Tibial nerve (tissue), 4 donors: ENCODE results near the gene C2. TPM values are rescaled to one million over a fixed set of nuclear protein-coding genes. Genes with fewer than 3 reads are reported as not detected.

Experiments used
- DNase-seq, 2 donors: peaks; one replicate each; pipeline ENCODE4 v3.0.0-alpha.2; 2019; ENCODE audit warnings: low spot score in 2 of 2
- H3K27ac ChIP-seq, 4 donors: fragments of 200-600 bp; sonication (generic) in 3 of 4; one replicate each; pipeline ENCODE4 v1.5.1; 2017 to 2019; ENCODE audit warnings: mild to moderate bottlenecking in 1 of 4
- H3K27me3 ChIP-seq, 2 donors: fragments of 200-600 bp; sonication (generic) in 1 of 2; one replicate each; pipeline versions ENCODE4 v1.5.1 to v1.6.0; 2017 to 2019
- H3K36me3 ChIP-seq, 3 donors: fragments of 200-600 bp; sonication (generic); one replicate each; pipeline ENCODE4 v1.5.1; 2018 to 2019
- H3K4me1 ChIP-seq, 4 donors: fragments of 200-600 bp; sonication (generic) in 3 of 4; one replicate each; pipeline ENCODE4 v1.5.1; 2017 to 2019
- H3K4me3 ChIP-seq, 4 donors: fragments of 200-600 bp; sonication (generic) in 3 of 4; one replicate each; pipeline ENCODE4 v1.5.1; 2017 to 2019; ENCODE audit warnings: mild to moderate bottlenecking in 1 of 4, moderate library complexity in 1 of 4
- H3K9me3 ChIP-seq, 4 donors: fragments of 200-600 bp; sonication (generic) in 3 of 4; one replicate each; pipeline ENCODE4 v1.5.1; 2017 to 2019
- EP300 ChIP-seq, 2 donors: sonication (generic); formaldehyde crosslinking; IDR thresholded peaks; one replicate each; pipeline ENCODE4 v1.6.1; 2017; ENCODE audit warnings: antibody characterized with exemption in 2 of 2, mild to moderate bottlenecking in 1 of 2
- POLR2A ChIP-seq, 2 donors: fragments of 450-650 bp; IDR thresholded peaks; one replicate each; pipeline ENCODE4 v1.6.1; 2017; ENCODE audit warnings: antibody characterized with exemption in 2 of 2, mild to moderate bottlenecking in 2 of 2, moderate library complexity in 2 of 2
- WGBS, 2 donors: methylation state at CpG; one replicate each; pipeline ENCODE4 v1.1.5; 2018; 5-methylcytosine and 5-hydroxymethylcytosine counted together
- total RNA-seq, 4 donors: library from RNA; depleted of rRNA; stranded (reverse); fragments of >200 nt; gene quantifications; one replicate each; pipeline ENCODE4 v1.1.0, GENCODE V29; 2016
- TF ChIP-seq, protein P1 (sequence below), 5 experiments: fragments of 200-600 bp in 3 of 5; fragments of 450-650 bp in 2 of 5; sonication (generic) in 3 of 5; IDR thresholded peaks; one replicate each; pipeline ENCODE4 v1.5.1; 2016 to 2019; ENCODE audit warnings: antibody characterized with exemption in 5 of 5, mild to moderate bottlenecking in 3 of 5, moderate library complexity in 2 of 5

Gene C2
- total RNA-seq, 4 donors from 2014 or later: 4.6 to 17.4 (median 6.1) TPM

DNA sequence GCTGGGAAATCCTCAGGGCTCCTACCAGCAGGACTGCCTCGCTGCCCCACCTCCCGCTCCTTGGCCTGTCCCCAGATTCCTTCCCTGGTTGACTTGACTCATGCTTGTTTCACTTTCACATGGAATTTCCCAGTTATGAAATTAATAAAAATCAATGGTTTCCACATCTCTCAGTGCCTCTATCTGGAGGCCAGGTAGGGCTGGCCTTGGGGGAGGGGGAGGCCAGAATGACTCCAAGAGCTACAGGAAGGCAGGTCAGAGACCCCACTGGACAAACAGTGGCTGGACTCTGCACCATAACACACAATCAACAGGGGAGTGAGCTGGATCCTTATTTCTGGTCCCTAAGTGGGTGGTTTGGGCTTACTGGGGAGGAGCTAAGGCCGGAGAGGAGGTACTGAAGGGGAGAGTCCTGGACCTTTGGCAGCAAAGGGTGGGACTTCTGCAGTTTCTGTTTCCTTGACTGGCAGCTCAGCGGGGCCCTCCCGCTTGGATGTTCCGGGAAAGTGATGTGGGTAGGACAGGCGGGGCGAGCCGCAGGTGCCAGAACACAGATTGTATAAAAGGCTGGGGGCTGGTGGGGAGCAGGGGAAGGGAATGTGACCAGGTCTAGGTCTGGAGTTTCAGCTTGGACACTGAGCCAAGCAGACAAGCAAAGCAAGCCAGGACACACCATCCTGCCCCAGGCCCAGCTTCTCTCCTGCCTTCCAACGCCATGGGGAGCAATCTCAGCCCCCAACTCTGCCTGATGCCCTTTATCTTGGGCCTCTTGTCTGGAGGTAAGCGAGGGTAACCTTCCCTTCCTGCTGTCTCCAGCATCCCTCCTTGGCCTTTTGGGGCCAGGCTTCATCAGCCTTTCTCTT is 18.2 kb downstream of the C2 start, which contains the start of gene CFB:
CFB (plus strand) TSS at position 589 of the 863 bp plus-strand sequence; CDS start at position 716, 127 bp downstream.
- Histone ChIP-seq H3K4me3 (peak within 1 kb of the TSS in 3 of 4 donors; percentile 14 to 36 (median 22)), H3K4me1 (peaks cover 0 to 33% (median 12%) of the 10 kb centered on the region in 4 donors), H3K27ac (peak within 1 kb of the TSS; percentile 56 to 89 (median 86)), H3K27me3 (no peaks in the 10 kb centered on the region), H3K9me3 (no peaks in the 10 kb centered on the region), H3K36me3 (peaks cover 0 to 1% (median 0%) of the 10 kb centered on the region in 3 donors)
- whole genome bisulfite sequencing, 2 donors: 18 to 50% methylated on average over 11 of the region's 11 CpGs
- DNase-seq: peak; percentile 75 to 82
- TF ChIP-seq EP300 (IDR thresholded peaks at IDR 0.05) (peak in 1 of 2 donors; percentile 69), POLR2A (IDR thresholded peaks at IDR 0.05) (no peak)
- TF ChIP-seq, protein P1, sequence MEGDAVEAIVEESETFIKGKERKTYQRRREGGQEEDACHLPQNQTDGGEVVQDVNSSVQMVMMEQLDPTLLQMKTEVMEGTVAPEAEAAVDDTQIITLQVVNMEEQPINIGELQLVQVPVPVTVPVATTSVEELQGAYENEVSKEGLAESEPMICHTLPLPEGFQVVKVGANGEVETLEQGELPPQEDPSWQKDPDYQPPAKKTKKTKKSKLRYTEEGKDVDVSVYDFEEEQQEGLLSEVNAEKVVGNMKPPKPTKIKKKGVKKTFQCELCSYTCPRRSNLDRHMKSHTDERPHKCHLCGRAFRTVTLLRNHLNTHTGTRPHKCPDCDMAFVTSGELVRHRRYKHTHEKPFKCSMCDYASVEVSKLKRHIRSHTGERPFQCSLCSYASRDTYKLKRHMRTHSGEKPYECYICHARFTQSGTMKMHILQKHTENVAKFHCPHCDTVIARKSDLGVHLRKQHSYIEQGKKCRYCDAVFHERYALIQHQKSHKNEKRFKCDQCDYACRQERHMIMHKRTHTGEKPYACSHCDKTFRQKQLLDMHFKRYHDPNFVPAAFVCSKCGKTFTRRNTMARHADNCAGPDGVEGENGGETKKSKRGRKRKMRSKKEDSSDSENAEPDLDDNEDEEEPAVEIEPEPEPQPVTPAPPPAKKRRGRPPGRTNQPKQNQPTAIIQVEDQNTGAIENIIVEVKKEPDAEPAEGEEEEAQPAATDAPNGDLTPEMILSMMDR (IDR thresholded peaks at IDR 0.05): no peak

DNA sequence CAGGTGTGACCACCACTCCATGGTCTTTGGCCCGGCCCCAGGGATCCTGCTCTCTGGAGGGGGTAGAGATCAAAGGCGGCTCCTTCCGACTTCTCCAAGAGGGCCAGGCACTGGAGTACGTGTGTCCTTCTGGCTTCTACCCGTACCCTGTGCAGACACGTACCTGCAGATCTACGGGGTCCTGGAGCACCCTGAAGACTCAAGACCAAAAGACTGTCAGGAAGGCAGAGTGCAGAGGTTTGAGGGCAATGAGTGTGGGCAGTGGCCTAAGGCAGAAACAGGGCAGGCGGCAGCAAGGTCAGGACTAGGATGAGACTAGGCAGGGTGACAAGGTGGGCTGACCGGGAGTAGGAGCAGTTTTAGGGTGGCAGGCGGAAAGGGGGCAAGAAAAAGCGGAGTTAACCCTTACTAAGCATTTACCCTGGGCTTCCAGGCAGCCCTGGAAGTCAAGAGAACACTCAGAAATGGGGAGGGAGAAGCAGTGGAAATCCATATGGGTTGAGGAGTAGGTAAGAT is 18.9 kb downstream of the C2 start:
- peak overlapping the region in 3 of 4 donors; percentile 14 to 36 (median 22) for H3K4me3 ChIP-seq
- H3K4me1 ChIP-seq: peaks cover 0 to 35% (median 12%) of the 10 kb centered on the region in 4 donors
- DNase-seq: no peak
- no peaks in the 10 kb centered on the region for H3K9me3 ChIP-seq
- 71 to 85% methylated on average over 11 of the region's 11 CpGs for WGBS, 2 donors
- H3K27me3 ChIP-seq: no peaks in the 10 kb centered on the region
- TF ChIP-seq, protein P1 (IDR thresholded peaks at IDR 0.05): no peak
- TF ChIP-seq EP300 (IDR thresholded peaks at IDR 0.05): no peak
- TF ChIP-seq POLR2A (IDR thresholded peaks at IDR 0.05): no peak
- H3K36me3 ChIP-seq: peaks cover 0 to 8% (median 3%) of the 10 kb centered on the region in 3 donors
- H3K27ac ChIP-seq: peak overlapping the region; percentile 56 to 89 (median 86)

GRCh38 chr6:31947070-31947675 is 19.7 kb downstream of the C2 start:
- 84 to 88% methylated on average over 24 of the region's 24 CpGs for WGBS, 2 donors
- H3K4me3 ChIP-seq: no peak overlapping the region

DNA sequence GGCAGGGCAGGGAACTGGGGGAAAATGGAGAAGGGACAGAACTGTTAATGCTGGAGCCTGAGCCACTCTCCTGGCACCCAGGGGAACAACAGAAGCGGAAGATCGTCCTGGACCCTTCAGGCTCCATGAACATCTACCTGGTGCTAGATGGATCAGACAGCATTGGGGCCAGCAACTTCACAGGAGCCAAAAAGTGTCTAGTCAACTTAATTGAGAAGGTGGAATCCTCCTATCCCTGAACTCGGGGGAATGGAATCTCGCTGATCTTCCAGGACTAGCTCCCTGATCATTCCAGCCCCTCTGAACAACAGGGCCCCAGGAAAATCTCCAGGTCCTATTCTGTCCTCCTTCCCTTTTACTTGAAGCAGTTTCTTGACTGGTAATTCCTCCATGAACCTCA is 20.3 kb downstream of the C2 start:
- Histone ChIP-seq H3K9me3 (no peaks in the 10 kb centered on the region), H3K27ac (peak overlapping the region in 2 of 4 donors; percentile 18), H3K4me1 (peaks cover 0 to 38% (median 12%) of the 10 kb centered on the region in 4 donors), H3K27me3 (no peaks in the 10 kb centered on the region), H3K4me3 (no peak overlapping the region), H3K36me3 (peaks cover 0 to 23% (median 7%) of the 10 kb centered on the region in 3 donors)
- TF ChIP-seq EP300 (IDR thresholded peaks at IDR 0.05) (no peak), POLR2A (IDR thresholded peaks at IDR 0.05) (no peak)
- 77 to 86% methylated on average over 4 of the region's 4 CpGs for WGBS, 2 donors
- DNase-seq: no peak

More at GRCh38 chr6:31947070-31947675, 19.7 kb downstream of the C2 start:
- Histone ChIP-seq H3K27me3 (no peaks in the 10 kb centered on the region), H3K9me3 (no peaks in the 10 kb centered on the region), H3K4me1 (peaks cover 0 to 35% (median 12%) of the 10 kb centered on the region in 4 donors), H3K27ac (peak overlapping the region in 1 of 4 donors; percentile 89), H3K36me3 (peaks cover 0 to 16% (median 7%) of the 10 kb centered on the region in 3 donors)
- DNase-seq: no peak
- TF ChIP-seq, protein P1 (IDR thresholded peaks at IDR 0.05): no peak
- TF ChIP-seq POLR2A (IDR thresholded peaks at IDR 0.05) (no peak), EP300 (IDR thresholded peaks at IDR 0.05) (no peak)

DNA sequence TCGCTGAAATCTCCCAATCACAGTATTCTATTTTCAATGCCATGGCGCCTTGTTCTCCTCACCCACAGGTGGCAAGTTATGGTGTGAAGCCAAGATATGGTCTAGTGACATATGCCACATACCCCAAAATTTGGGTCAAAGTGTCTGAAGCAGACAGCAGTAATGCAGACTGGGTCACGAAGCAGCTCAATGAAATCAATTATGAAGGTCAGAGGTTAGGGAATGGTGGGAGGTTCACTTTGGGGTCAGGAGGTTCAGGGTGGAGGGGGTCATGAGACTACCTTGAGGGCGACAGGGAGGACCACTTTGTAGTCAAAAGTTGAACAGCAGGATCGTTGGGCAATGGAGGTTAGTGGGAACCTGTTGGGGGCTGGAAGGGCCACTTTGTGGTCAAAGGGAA is 20.8 kb downstream of the C2 start:
- WGBS, 2 donors: 73 to 78% methylated on average over 5 of the region's 5 CpGs
- H3K4me1 ChIP-seq: peaks cover 0 to 38% (median 12%) of the 10 kb centered on the region in 4 donors
- TF ChIP-seq, protein P1 (IDR thresholded peaks at IDR 0.05): no peak
- TF ChIP-seq EP300 (IDR thresholded peaks at IDR 0.05) (no peak), POLR2A (IDR thresholded peaks at IDR 0.05) (no peak)
- H3K27me3 ChIP-seq: no peaks in the 10 kb centered on the region
- no peak overlapping the region for H3K4me3 ChIP-seq
- DNase-seq: no peak
- no peaks in the 10 kb centered on the region for H3K9me3 ChIP-seq
- H3K36me3 ChIP-seq: peaks cover 0 to 27% (median 7%) of the 10 kb centered on the region in 3 donors
- peak overlapping the region in 2 of 4 donors; percentile 18 to 41 for H3K27ac ChIP-seq
